H1 (cell line): ENCODE results near the gene PTEN.

Experiments used
- JUN ChIP-seq: IDR thresholded peaks from 2 replicates; pipeline ENCODE4 v1.6.1; 2011; ENCODE audit warnings: low read depth, mild to moderate bottlenecking, improper control_type of control experiment, low read length
- POLR2AphosphoS5 ChIP-seq: IDR thresholded peaks from 2 replicates; pipeline ENCODE4 v1.6.1; 2011; ENCODE audit warnings: low read depth, low read length

DNA sequence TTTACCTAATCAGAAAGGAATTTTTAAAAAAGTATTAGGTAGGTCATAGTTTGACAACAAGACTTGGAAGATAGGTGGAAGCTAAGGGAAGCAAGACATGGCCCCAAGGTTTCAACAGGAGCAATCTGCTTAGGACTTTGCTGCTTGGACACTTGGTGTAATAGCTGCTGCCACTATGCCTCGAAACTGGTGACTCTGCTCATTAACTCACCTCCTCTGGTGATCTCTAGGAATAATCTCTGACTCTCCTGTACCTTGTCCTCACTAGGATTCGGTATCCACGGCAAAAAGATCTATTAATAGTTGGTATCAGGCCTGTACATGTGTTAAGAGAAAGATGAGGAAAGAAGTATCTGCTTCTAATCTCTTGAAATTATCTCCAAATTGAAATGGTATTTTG, 53.1 kb downstream of the PTEN start:
- TF ChIP-seq JUN (no peak), POLR2AphosphoS5 (no peak)
